HG03159 (cell line): Measurements from ENCODE around the gene UBE2H.
"Not testable (repeated sequence)": the region's sequence is repeated elsewhere in the genome, so short reads cannot be mapped to it uniquely, and the experiment has no call there.

Source experiments
- ATAC-seq: cut with Tn5 transposase; IDR thresholded peaks from one replicate; pipeline ENCODE4 v1.9.1; 2021; ENCODE audit warnings: mild to moderate bottlenecking, moderate library complexity; ENCODE audit not compliant: unreplicated experiment

The UBE2H gene

DNA sequence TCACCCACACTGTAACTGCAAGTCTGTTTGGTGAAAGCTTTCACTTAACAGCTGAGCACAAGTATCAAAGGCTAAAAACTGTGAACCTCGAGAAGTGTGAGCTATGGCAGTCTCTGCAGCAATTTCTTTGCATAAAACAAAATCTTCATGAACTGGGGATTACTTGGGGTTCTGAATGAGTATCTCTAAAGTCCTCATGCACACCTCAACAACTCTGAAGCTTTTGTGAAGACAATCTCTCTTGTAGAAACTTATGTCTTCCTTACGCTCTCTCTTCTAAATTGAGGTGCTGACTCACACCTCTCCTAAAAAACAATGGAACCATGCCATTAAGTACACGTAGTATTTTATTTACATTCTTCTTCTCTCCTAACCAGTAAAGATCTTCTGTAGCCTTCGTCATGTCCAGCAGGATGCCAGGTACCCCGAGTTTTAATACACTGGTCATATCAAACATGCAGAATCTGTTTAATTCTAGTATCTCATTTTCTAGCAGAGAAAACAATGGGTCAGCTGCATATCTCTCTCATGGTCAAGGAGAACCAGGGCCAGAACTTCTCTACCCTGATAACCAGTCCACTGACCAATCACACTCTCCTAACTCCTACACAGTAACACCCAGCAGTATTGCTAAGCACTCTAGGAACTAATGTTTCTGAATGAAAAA, 76.9 kb downstream of the UBE2H start:
- ATAC-seq, result no peak

DNA sequence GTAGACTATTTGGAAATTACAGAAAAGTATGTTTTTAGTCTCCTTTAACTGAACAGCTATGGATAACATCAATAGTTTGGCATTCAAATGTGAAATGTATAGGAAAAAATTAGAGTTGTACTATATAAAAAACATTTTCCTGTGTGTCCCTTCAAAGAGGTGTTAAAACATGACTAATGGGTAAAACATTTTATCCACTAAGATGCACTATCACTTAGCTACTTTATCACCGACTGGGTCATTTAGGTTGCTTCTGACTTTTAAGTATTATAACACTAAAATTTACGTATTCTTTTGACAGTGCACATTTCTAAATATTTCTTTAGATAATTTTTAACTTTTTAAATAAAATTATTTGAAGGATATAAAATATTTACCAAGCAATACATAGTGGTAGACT, 77.6 kb downstream of the UBE2H start:
- no peak for ATAC-seq

- ATAC-seq, result no peak
Observed at GRCh38 chr7:129874722-129875121, 78.0 kb downstream of the UBE2H start.

DNA sequence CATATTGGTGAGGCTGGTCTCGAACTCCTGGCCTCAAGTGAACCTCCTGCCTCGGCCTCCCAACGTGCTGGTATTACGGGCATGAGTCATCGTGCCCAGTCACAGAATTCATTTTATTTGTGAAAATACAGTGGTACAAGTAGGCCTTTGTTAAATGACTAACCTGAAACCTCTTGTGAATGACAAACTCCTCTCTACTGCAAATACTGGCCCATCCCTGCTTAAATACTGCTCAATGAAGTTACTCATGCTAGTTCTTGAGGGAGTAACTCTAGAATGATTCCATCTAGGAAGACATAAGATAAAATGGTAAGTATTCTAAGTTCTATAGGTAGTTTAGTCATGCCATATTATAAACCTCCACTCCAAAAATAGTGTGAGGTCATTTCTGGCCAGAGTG, 80.7 kb downstream of the UBE2H start:
- ATAC-seq, result no peak

DNA sequence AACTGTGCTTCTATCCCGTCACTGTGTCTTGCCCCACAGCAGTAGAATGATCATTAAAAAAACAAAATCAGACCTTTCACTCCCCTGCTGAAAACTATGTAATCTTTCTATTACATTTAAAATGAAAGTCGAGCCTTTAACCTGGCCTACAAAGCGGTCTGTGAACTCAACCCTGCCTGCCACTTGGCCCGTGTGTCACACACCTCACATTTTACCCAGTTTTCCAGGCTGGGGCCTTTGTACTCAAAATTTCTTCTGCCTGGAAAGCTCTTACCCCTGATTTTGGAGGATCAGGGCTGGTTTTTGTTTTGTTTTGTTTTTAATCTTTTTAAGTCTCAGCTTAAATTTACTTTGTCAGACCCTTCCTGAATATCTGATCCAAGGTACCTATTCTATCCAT, 82.1 kb downstream of the UBE2H start:
- ATAC-seq, result no peak

DNA sequence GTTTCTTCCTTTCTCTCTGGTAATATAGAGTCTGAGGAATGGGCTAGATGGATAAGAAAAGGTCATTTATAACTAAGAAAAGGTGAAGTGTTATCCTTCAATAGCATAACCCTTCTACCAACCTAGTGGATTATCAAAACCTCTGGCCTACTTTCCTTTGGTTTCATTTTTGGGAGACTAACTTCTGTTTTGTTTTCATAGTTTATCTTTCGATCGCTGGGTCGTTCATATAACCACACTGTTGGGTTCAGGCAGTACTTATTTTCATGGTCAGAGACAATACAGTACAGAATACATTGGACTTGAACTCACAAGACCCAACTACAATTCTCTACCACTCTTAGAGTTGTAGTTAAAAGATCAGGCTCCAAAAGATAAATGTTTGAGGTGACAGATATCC, 86.5 kb downstream of the UBE2H start:
- ATAC-seq, result no peak

DNA sequence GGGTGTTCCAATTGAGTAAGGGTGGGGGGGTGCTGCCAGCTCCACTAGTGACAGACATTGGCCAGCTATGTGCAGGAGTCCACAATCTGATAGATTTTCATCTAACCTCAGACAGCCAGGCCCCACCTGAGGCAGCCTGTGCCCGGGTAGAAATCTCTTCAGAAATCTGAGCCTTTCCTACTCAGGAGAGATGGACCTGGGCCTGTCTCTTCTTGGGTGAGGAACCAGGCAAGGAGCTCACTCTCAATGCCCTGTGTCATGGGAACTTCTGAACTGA, 86.9 kb downstream of the UBE2H start:
- ATAC-seq, result no peak

DNA sequence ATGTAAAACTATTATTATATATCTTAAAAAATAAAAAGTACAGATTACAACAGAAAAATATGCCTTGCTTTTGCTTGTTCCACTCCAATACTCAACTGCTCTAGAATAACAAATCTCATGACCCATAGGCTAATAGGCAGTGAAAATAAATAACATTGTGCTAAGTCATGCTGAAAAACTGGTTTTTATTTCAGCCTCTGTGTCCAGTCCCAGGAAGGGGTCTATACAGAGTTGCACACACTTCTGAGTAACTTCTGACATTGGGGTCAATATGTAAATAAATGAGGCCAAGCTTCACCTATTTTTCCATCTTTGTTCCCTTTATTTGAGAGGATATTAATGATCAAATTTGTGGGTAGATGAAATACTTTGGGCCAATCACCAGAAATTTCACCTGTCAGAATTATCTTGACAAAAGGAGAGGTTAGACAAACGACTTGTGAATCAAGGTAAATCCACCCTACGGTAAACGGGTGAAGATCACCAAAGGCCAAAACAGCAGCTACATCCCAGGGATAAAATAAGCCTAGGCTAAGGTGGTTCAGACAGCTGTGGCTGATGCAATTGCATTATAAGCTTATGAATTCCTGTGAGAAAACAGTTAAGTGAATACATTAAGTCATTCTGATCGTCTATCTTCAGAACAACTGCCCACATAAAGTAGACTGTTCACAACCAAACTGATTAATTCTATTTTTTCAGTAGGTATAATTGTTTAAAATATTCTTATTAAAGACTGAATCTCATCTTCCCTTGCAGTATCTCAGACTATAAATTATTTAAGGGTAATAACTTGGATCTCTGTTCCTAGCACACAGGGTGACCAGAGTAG, 87.5 kb downstream of the UBE2H start:
- no peak for ATAC-seq

DNA sequence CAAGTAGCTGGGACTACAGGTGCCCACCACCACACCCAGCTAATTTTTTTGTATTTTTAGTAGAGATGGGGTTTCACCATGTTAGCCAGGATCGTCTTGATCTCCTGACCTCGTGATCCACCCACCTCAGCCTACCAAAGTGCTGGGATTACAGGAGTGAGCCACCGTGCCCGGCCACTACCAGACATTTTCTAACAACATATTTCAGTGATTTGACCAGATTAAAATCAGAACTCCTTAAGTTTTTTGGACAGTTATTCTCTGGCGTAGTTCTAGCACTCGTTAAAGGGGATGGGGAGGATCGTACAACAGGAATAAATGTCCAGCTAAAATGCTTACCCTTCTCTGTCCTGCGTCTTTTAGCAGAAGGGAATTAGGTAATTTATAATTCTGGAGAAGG, 88.1 kb downstream of the UBE2H start:
- ATAC-seq, result not testable (repeated sequence)

GRCh38 chr7:129864042-129864441, 88.7 kb downstream of the UBE2H start:
- ATAC-seq, result no peak

DNA sequence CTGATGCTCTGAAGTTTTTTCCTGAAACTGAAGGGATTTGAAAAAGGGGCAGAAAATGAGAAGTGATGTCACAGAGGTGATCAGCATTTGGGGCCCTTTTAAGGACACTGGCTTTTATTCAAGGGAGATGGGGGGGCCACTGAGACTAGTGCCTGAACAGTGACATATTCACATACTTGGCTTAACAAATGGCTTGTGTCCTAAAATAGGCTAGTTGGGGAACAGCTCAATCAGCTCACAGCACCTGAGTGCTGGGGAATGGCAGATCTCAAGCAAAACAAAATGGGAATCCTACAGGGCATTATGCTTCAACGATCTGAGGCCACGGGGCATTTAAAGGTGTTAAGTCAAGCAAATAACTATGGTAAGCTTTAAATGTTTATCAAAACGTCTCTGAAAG, 90.1 kb downstream of the UBE2H start:
- no peak for ATAC-seq

GRCh38 chr7:129860784-129861183, 92.0 kb downstream of the UBE2H start:
- not testable (repeated sequence) for ATAC-seq

DNA sequence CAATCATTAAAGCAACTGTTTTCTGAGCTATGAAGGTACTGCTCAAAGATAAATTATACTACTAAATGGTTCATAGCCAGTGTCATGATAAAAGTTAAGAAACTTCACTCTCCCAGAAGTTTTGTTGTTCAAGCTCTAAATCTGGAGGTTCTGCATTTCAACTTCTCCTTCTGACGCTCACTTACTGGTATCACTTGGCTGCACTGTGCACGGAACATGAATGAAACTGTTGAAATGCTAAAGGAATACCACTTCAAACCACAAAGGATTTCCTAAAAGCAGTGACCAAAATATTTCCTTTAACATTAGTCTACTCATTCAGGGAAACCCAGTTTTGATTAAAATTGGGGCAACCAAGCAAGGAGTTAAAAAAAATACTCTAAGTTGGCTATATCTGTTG, 93.6 kb downstream of the UBE2H start:
- ATAC-seq, result no peak

- no peak for ATAC-seq
Observed at GRCh38 chr7:129858490-129858889, 94.3 kb downstream of the UBE2H start.

- no peak for ATAC-seq
Observed at GRCh38 chr7:129857313-129857712, 95.4 kb downstream of the UBE2H start.

GRCh38 chr7:129855935-129856717, 96.6 kb downstream of the UBE2H start:
- ATAC-seq, result no peak

DNA sequence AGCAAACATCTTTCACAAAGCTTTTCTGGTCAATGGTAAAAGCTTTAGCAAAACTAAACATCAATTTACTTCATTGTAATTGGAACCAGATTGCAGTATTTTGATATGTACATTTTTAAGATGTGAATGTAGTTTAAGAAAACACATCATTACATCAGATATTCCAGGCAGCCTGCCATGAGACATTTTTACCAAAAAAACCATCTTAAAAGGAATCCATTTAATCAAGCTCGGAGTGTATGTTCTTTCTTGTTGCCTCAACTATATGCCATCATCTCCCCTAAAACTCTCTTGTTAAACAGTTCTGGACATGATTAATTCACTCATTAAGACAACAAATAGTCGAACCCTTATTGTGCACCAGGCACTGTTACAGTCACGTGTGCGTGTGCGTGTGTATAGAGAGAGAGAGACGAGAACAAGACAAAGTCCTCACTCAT, 97.5 kb downstream of the UBE2H start:
- ATAC-seq, result no peak

GRCh38 chr7:129854401-129854800, 98.4 kb downstream of the UBE2H start:
- ATAC-seq, result no peak

- no peak for ATAC-seq
Observed at GRCh38 chr7:129853661-129854268, 99.0 kb downstream of the UBE2H start.

DNA sequence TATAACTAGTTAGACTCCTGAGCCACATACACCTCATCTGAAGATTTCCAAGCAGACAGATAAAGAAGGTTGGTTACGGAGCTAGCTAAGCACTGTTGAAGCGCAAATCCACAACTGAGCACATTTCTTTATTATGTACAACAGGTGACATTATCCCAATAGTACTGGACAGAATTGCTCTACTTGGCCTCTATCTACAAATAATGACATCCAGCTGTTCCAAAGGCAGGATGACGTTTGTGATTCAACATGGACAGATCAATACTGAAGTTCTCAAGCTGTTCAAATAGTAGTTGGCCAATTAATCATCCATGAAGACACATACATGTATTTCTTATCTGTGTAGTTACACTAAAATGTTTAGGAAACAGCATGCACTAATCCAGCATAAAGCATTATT, 101.0 kb downstream of the UBE2H start:
- ATAC-seq, result no peak

GRCh38 chr7:129851174-129851573, 101.6 kb downstream of the UBE2H start:
- ATAC-seq, result no peak
